Breast epithelium (tissue), 3 donors: Measurements from ENCODE around the gene CEACAM20.

ENCODE experiments used
- POLR2A ChIP-seq: fragments of 450-650 bp; IDR thresholded peaks from one replicate; pipeline ENCODE4 v1.6.1; 2016; ENCODE audit warnings: antibody characterized with exemption, mild to moderate bottlenecking, moderate library complexity
- TF ChIP-seq, protein P1 (sequence below), 3 donors: fragments of 450-650 bp; IDR thresholded peaks; one replicate each; pipeline ENCODE4 v1.5.1; 2016 to 2017; ENCODE audit warnings: antibody characterized with exemption in 3 of 3, mild to moderate bottlenecking in 3 of 3, moderate library complexity in 3 of 3

DNA sequence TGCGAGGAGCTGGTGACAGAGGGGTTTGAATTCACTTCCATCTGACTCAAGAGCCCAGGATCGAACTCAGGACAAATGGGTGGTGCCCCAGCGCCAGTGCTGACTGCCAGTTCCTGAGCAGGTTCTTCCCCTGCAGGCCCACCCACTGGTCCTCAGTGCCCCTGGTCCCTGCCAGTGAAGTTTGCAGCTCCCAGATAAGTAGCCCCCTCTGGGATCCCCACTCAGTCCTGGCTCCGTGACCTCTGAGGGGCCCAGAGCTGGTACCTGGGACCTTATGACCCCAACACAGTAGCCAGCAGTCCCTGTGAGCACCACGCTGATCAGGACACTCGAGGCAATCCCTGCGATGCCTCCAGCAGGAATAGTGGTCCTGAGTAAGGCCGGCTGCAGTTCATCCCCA is 11.3 kb upstream of the CEACAM20 start:
- TF ChIP-seq, protein P1, sequence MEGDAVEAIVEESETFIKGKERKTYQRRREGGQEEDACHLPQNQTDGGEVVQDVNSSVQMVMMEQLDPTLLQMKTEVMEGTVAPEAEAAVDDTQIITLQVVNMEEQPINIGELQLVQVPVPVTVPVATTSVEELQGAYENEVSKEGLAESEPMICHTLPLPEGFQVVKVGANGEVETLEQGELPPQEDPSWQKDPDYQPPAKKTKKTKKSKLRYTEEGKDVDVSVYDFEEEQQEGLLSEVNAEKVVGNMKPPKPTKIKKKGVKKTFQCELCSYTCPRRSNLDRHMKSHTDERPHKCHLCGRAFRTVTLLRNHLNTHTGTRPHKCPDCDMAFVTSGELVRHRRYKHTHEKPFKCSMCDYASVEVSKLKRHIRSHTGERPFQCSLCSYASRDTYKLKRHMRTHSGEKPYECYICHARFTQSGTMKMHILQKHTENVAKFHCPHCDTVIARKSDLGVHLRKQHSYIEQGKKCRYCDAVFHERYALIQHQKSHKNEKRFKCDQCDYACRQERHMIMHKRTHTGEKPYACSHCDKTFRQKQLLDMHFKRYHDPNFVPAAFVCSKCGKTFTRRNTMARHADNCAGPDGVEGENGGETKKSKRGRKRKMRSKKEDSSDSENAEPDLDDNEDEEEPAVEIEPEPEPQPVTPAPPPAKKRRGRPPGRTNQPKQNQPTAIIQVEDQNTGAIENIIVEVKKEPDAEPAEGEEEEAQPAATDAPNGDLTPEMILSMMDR (IDR thresholded peaks at IDR 0.05): no peak
- no peak for TF ChIP-seq POLR2A
